ENCODE data around the gene UNK. TPM values are rescaled to one million over a fixed set of nuclear protein-coding genes. Genes with fewer than 3 reads are reported as not detected.

The UNK gene
- total and polyA plus RNA-seq, 9 of the 15 experiments (the other 6 are each of a cell fraction or from before 2014, with no cell fraction given), result 12.8 to 38.6 (median 24.8) TPM

DNA sequence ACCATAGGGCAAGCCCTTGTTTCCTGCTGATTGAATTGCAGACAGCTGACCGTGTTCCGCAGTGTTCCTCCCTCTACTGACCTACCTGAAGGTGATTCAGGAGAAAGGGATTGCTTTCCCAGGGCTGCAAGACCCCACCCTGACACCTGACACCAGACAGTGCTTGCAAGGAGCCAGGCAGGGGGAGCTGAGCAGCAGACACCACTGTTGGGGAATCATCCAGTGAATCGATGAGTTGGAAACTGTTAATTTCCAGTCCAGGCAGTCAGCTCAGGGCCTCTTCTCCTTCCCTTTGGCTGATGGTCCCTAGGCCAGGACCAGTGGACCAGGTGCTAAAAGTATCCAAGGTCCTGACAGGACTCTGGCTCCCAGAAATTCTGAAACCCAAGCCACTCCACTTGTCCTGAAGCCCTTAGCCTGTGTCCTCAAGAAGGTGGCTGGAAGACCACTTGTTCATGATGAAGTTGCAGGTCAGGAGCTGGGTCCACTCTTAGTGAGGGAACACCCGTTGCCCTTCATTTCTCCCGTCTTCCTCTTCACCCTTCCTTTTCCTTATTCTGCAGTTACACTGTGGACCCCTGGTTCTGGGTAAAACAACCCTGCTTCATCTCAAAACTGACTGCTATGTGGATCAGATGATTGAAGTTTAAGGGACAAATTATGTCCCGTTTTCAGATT lies 9.5 kb upstream of the UNK start (continued):
- TF ChIP-seq NR1H2 (CRISPR knock-in tag; IDR thresholded peaks at IDR 0.05) (no peak; the same call in 1 of the 2 replicates), EGR1 (conservative IDR thresholded peaks at IDR 0.05) (no peak), ARNT (IDR thresholded peaks at IDR 0.05) (no peak), GABPA (tag; conservative IDR thresholded peaks at IDR 0.05; ENCODE audit: low read depth) (no peak), PYGO2 (tag; IDR thresholded peaks at IDR 0.05) (no peak), NBN (IDR thresholded peaks at IDR 0.05; ENCODE audit: low read depth) (no peak), FOXP1 (CRISPR knock-in tag; IDR thresholded peaks at IDR 0.05) (peak; percentile 80), ZNF696 (CRISPR knock-in tag; conservative IDR thresholded peaks at IDR 0.05) (no peak), KDM2B (CRISPR knock-in tag; IDR thresholded peaks at IDR 0.05) (no peak), ZBED1 (IDR thresholded peaks at IDR 0.05) (no peak), SMARCB1 (IDR thresholded peaks at IDR 0.05; ENCODE audit: insufficient read length, low read depth) (no peak), ZNF217 (CRISPR knock-in tag; IDR thresholded peaks at IDR 0.05) (no peak), GATA2 (CRISPR knock-in tag; IDR thresholded peaks at IDR 0.05) (no peak; the same call in 1 of the 2 replicates), TCF3 (CRISPR knock-in tag; IDR thresholded peaks at IDR 0.05) (0 out of 2 replicates have a peak, but pooled peaks have one; percentile 7)
- TF ChIP-seq, protein P1, sequence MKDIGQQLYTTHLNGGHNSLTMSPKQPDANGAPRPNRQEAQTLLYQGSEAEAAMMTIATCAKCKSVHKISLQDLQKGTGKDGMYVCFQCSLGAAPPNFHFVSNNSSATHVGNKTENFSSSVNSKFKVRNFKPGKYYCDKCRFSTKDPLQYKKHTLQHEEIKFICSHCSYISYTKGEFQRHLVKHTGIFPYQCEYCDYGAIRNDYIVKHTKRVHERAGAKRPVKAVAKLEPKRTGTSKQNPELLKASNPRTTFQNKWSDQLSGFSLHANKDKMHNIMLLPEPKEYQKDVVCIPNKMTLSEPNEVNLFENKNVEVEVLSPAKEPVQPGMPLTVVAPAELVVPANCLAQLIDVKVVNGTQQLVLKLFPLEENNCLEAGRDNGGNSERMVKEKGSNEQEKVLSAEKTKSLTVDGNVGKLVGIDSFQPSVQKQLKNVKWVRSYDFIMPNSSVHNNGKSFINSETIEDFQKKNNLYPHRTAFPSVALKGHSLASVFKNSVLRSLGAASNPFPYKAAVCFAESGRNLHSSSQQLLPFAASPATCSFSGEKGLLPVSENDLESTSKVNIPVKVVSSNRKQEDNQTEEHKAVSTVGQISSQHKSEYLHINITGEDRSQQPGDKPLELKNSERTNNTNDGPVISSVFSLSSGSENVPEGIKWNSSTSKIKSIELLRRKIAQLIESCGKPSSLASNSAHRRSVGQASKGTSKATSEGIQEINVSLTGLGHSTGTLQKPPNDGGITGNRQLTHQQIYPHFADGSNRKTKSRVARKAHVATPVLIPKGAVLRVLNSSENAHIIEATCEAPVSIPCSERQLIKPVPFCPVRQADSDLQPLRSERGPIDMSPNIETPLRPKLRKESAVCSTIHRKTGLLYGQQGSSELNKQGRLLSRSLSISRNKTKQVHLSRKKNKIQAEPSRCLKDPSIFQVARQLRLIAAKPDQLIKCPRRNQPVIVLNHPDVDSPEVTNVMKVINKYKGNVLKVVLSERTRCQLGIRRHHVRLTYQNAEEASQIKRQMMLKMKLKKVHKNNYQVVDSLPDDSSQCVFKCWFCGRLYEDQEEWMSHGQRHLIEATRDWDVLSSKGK (CRISPR knock-in tag; IDR thresholded peaks at IDR 0.05), result no peak; the same call in 1 of the 2 replicates
- TF ChIP-seq, protein P2, sequence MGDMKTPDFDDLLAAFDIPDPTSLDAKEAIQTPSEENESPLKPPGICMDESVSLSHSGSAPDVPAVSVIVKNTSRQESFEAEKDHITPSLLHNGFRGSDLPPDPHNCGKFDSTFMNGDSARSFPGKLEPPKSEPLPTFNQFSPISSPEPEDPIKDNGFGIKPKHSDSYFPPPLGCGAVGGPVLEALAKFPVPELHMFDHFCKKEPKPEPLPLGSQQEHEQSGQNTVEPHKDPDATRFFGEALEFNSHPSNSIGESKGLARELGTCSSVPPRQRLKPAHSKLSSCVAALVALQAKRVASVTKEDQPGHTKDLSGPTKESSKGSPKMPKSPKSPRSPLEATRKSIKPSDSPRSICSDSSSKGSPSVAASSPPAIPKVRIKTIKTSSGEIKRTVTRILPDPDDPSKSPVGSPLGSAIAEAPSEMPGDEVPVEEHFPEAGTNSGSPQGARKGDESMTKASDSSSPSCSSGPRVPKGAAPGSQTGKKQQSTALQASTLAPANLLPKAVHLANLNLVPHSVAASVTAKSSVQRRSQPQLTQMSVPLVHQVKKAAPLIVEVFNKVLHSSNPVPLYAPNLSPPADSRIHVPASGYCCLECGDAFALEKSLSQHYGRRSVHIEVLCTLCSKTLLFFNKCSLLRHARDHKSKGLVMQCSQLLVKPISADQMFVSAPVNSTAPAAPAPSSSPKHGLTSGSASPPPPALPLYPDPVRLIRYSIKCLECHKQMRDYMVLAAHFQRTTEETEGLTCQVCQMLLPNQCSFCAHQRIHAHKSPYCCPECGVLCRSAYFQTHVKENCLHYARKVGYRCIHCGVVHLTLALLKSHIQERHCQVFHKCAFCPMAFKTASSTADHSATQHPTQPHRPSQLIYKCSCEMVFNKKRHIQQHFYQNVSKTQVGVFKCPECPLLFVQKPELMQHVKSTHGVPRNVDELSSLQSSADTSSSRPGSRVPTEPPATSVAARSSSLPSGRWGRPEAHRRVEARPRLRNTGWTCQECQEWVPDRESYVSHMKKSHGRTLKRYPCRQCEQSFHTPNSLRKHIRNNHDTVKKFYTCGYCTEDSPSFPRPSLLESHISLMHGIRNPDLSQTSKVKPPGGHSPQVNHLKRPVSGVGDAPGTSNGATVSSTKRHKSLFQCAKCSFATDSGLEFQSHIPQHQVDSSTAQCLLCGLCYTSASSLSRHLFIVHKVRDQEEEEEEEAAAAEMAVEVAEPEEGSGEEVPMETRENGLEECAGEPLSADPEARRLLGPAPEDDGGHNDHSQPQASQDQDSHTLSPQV (IDR thresholded peaks at IDR 0.05), result no peak
- TF ChIP-seq, protein P3, sequence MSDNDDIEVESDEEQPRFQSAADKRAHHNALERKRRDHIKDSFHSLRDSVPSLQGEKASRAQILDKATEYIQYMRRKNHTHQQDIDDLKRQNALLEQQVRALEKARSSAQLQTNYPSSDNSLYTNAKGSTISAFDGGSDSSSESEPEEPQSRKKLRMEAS (CRISPR knock-in tag; IDR thresholded peaks at IDR 0.05), result peak; percentile 3; the same call in 1 of the 2 replicates
- TF ChIP-seq, protein P4, sequence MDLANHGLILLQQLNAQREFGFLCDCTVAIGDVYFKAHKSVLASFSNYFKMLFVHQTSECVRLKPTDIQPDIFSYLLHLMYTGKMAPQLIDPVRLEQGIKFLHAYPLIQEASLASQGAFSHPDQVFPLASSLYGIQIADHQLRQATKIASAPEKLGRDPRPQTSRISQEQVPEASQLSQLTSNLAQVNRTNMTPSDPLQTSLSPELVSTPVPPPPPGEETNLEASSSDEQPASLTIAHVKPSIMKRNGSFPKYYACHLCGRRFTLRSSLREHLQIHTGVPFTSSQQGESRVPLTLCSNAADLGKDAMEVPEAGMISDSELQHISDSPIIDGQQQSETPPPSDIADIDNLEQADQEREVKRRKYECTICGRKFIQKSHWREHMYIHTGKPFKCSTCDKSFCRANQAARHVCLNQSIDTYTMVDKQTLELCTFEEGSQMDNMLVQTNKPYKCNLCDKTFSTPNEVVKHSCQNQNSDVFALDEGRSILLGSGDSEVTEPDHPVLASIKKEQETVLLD (IDR thresholded peaks at IDR 0.05), result no peak
- TF ChIP-seq, protein P5, sequence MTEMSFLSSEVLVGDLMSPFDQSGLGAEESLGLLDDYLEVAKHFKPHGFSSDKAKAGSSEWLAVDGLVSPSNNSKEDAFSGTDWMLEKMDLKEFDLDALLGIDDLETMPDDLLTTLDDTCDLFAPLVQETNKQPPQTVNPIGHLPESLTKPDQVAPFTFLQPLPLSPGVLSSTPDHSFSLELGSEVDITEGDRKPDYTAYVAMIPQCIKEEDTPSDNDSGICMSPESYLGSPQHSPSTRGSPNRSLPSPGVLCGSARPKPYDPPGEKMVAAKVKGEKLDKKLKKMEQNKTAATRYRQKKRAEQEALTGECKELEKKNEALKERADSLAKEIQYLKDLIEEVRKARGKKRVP (CRISPR knock-in tag; IDR thresholded peaks at IDR 0.05), result 0 out of 2 replicates have a peak, but pooled peaks have one; percentile 12
